Ishikawa (cell line): Measurements from ENCODE around the gene VAMP4.

ENCODE experiments used
- EP300 ChIP-seq: IDR thresholded peaks from 2 replicates; pipeline ENCODE4 v1.6.1; 2012; ENCODE audit warnings: borderline replicate concordance
- FOXM1 ChIP-seq: IDR thresholded peaks from 2 replicates; pipeline ENCODE4 v1.6.1; 2012; ENCODE audit warnings: low read depth, borderline replicate concordance
- RAD21 ChIP-seq: IDR thresholded peaks from 2 replicates; pipeline ENCODE4 v1.6.1; 2012; ENCODE audit warnings: low read depth
- TAF1 ChIP-seq: IDR thresholded peaks from 2 replicates; pipeline ENCODE4 v1.6.1; 2012; ENCODE audit warnings: low read depth, mild to moderate bottlenecking
- TCF12 ChIP-seq: IDR thresholded peaks from 2 replicates; pipeline ENCODE4 v1.6.1; 2012; ENCODE audit warnings: low read depth
- TF ChIP-seq, protein P1 (sequence below): IDR thresholded peaks from 2 replicates; pipeline ENCODE4 v1.6.1; 2012
- TF ChIP-seq, protein P2 (sequence below): IDR thresholded peaks from 2 replicates; pipeline ENCODE4 v1.6.1; 2012; ENCODE audit warnings: low read depth, mild to moderate bottlenecking

- no peak for TF ChIP-seq EP300
- no peak for TF ChIP-seq FOXM1
- TF ChIP-seq, protein P1, sequence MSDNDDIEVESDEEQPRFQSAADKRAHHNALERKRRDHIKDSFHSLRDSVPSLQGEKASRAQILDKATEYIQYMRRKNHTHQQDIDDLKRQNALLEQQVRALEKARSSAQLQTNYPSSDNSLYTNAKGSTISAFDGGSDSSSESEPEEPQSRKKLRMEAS: no peak
- TF ChIP-seq TAF1: no peak
- TF ChIP-seq RAD21: no peak
- no peak for TF ChIP-seq TCF12
- TF ChIP-seq, protein P2, sequence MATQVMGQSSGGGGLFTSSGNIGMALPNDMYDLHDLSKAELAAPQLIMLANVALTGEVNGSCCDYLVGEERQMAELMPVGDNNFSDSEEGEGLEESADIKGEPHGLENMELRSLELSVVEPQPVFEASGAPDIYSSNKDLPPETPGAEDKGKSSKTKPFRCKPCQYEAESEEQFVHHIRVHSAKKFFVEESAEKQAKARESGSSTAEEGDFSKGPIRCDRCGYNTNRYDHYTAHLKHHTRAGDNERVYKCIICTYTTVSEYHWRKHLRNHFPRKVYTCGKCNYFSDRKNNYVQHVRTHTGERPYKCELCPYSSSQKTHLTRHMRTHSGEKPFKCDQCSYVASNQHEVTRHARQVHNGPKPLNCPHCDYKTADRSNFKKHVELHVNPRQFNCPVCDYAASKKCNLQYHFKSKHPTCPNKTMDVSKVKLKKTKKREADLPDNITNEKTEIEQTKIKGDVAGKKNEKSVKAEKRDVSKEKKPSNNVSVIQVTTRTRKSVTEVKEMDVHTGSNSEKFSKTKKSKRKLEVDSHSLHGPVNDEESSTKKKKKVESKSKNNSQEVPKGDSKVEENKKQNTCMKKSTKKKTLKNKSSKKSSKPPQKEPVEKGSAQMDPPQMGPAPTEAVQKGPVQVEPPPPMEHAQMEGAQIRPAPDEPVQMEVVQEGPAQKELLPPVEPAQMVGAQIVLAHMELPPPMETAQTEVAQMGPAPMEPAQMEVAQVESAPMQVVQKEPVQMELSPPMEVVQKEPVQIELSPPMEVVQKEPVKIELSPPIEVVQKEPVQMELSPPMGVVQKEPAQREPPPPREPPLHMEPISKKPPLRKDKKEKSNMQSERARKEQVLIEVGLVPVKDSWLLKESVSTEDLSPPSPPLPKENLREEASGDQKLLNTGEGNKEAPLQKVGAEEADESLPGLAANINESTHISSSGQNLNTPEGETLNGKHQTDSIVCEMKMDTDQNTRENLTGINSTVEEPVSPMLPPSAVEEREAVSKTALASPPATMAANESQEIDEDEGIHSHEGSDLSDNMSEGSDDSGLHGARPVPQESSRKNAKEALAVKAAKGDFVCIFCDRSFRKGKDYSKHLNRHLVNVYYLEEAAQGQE: no peak
These were observed 80.7 kb downstream of the VAMP4 start for GRCh38 chr1:171661076-171661650.
